Activated CD8-positive, alpha-beta memory T cell treated with anti-CD3 and anti-CD28 coated beads for 36 hours (primary cell): Measurements from ENCODE around the gene GTF2A1L. TPM values are rescaled to one million over a fixed set of nuclear protein-coding genes. Genes with fewer than 3 reads are reported as not detected.
"Not testable (repeated sequence)": the region's sequence is repeated elsewhere in the genome, so short reads cannot be mapped to it uniquely, and the experiment has no call there.

Source experiments
- CTCF ChIA-PET: fragments of 350-600 bp; sonication (Branson Sonifier 250); formaldehyde crosslinking; loops from one replicate; lab custom pipeline; 2021; ENCODE audit warnings: antibody characterized with exemption; lab: Charles Lee
- POLR2A ChIA-PET: fragments of 350-600 bp; sonication (Branson Sonifier 250); formaldehyde crosslinking; loops from one replicate; lab custom pipeline; 2021; ENCODE audit warnings: antibody characterized with exemption; lab: Charles Lee
- total RNA-seq, 2 experiments: library from RNA; stranded (reverse); gene quantifications; one replicate each; pipeline ENCODE4 v1.2.3, GENCODE V29; 2021

GTF2A1L gene
- total RNA-seq, 2 experiments from 2014 or later: not detected

DNA sequence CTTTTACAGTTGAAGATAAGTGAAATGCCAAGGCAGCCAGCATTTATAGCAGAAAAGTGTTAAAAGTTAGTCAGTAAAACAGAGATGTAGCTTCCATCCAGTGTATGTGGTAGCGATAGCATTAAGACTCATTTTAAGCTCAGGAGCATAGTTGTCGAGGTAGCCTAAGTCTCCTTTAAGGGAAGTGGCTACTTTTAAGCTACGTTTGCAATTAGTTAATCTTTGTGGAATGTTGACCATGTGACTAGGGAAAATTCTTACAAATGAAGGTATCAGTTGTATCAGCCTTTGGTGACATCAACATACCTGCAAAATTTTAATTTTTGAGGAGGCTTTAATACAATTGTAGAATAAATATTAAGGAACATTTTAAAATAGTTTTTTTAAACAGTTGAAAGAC is 76.0 kb downstream of the GTF2A1L start:
- CTCF ChIA-PET: no interaction called here

GRCh38 chr2:48694149-48694548 is 76.5 kb downstream of the GTF2A1L start:
- ChIA-PET CTCF (no interaction called here), POLR2A (no interaction called here)

More for the DNA sequence above, 76.0 kb downstream of the GTF2A1L start:
- POLR2A ChIA-PET: no interaction called here

- CTCF ChIA-PET: no interaction called here
- POLR2A ChIA-PET: no interaction called here
Observed at GRCh38 chr2:48695991-48696390, 78.3 kb downstream of the GTF2A1L start.

DNA sequence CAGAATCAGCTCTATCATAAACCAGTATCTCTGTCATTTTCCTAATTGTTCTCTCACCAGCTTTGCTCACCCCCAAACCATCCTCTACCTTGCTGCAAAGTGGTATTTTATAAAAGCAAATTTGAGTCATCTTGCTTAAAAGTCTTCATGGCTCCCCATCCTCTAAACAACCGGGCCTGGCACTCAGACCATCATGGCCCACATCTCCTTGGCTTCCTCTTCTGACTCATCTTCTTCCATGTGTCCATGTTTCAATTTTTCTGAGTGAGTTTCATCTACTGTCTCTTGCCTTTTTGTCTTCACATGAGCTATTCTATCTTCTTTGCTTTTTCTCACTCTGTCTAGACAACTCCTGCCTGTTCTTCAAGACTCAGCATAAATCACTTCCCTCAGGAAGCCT is 79.2 kb downstream of the GTF2A1L start:
- CTCF ChIA-PET: no interaction called here
- POLR2A ChIA-PET: no interaction called here

- ChIA-PET CTCF (no interaction called here), POLR2A (no interaction called here)
Observed at GRCh38 chr2:48699348-48699930, 81.8 kb downstream of the GTF2A1L start.

GRCh38 chr2:48703621-48704020 is 86.0 kb downstream of the GTF2A1L start:
- POLR2A ChIA-PET, CTCF ChIA-PET: not testable (repeated sequence)

GRCh38 chr2:48707466-48707865 is 89.8 kb downstream of the GTF2A1L start:
- CTCF ChIA-PET: no interaction called here
- POLR2A ChIA-PET: no interaction called here

DNA sequence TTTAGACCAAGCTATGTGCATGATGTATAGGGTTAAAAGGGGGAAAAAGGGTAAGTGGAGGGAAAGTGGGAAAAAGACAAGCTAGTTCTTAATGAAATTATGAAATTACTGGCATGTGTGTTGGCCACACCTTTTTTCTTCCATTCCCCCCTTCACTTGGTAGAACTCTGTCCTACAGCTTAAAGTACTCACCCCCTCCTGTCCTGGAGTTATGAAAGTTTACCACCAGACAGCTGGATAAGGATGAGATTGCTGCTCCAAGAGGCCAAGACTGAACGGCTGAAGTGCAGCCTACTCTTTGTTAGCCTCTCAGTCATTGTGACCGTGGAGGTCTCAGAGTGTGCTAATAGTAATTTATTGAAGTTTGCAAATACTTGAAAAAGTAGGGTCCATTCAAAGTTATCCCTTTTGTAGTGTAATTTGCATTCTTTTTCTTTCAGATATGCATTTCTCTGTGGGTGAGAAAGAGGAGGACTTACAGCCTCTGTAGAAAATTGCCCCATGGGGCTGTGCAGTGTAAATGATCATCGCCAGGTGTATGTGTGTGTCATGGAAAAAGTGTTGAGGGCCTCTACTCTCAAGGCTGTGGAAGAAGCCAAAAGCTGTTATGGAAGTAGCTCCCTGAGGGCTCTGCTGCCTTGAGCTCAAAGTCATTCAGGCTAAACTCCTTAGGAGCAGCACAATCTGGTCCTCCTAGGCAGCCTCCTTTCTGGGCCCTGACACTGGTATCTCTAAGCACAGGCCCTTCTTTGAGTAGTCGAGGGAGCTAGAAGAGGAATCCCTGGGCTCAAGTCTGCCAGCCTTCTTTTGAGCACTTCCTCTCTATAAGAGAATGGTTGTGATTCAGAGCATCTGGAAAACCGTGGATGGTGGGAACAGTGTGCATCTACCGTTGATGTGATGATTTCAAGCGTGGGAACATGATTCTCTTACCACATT is 91.7 kb downstream of the GTF2A1L start:
- ChIA-PET CTCF (no interaction called here), POLR2A (no interaction called here)

- POLR2A ChIA-PET: no interaction called here
- CTCF ChIA-PET: no interaction called here
Observed at GRCh38 chr2:48711343-48711742, 93.7 kb downstream of the GTF2A1L start.

DNA sequence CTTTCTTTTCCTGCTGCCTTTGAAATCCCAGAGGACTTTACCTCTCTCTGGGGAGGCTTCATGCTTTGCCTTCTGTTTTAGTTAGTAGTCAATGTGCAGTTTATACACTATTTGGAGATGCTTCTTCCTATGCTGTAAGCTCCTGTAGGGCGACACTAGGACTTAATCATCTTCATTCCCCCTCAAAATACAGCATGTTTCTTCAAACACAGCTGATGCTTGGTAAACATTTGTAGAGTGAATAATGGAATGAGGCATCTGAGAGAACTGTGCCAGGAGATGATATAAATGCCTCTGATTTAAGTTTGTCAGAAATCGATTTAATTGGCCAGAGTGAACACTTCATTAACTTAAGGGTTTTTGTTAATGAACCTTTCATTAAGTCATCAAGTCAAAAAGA is 94.5 kb downstream of the GTF2A1L start:
- CTCF ChIA-PET: no interaction called here
- POLR2A ChIA-PET: no interaction called here

DNA sequence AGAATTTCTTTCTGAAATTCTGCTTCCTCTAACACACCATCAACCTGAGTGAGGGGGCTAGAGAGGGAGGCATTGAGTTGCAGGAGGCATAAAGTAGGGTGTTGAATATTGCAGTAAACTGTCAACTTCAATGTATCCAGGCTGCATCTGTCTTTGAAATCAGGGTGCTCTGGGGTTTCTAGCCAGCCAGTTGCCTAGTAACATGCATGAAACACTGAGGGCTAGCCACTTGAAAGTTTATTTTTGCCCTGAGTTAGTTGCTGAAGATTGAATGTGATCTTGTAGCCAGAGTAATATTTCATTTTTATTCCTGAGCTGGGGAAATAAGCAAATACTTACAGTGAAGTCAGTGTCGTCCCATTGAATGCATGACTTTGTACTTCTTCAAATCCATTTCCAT is 96.0 kb downstream of the GTF2A1L start:
- CTCF ChIA-PET: no interaction called here
- POLR2A ChIA-PET: no interaction called here

GRCh38 chr2:48714245-48714644 is 96.6 kb downstream of the GTF2A1L start:
- POLR2A ChIA-PET: no interaction called here
- CTCF ChIA-PET: no interaction called here

DNA sequence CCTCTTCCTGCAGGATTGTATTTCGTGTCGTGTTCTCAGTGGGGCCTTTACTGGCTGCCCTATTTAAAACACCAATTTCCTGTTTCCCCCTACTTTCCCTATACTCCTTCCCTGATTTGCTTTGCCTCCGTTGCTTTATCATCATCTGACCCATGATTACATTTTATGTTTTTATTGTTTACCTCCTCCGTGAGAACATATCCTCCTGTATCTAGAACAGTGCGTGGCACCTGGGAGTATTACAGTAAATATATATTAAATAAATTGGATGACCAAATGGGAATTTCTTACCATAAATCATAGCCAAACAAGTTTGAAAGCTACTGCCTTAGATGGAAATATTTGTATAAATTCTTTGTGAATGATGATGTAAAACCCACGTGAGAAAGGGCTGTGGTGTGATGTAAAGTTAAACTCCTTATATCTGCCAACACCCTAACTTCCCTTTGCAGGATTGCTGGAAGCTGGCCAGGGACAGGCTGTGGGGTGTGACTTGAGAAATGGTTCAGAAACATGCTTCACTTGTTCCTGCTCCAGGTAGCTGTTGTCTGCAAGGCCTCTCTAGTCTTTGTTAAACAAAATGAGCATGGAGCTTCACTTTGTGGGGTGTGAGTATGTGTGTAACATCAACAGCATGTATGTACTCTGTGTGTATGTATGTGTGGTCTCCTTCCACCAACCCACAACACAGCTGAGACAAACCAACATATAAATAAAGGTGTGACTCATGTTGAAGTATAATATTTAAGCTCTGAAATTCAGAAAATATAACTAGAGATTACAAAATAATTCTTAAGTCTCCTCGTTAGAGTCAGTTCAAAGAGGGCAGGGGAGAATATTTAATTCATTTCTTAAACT is 97.6 kb downstream of the GTF2A1L start:
- CTCF ChIA-PET: no interaction called here

GRCh38 chr2:48715956-48716355 is 98.3 kb downstream of the GTF2A1L start:
- ChIA-PET POLR2A (no interaction called here), CTCF (no interaction called here)

More for the DNA sequence above, 97.6 kb downstream of the GTF2A1L start:
- POLR2A ChIA-PET: no interaction called here

GRCh38 chr2:48717846-48718245 is 100.2 kb downstream of the GTF2A1L start:
- ChIA-PET CTCF (no interaction called here), POLR2A (no interaction called here)

- ChIA-PET CTCF (no interaction called here), POLR2A (no interaction called here)
Observed at GRCh38 chr2:48719480-48720177, 102.0 kb downstream of the GTF2A1L start.

DNA sequence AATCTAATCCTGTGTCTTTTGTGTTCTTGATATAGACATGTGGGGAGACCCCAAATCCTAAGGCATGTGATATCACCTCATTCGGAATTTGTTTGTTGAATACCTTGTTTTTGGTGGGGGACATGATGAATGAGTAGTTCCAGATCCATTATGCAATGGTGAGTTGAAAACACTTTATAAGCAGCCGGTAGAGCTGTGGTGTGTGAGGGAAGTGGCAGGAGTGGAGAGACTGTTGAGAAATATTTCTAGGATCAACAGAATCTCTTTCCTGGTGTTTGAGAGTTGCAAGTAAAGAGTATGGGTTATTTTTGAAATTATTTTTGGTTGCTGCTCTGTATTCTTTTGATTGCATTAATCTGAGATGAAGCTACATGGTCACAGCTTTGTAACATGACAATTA is 103.5 kb downstream of the GTF2A1L start:
- ChIA-PET CTCF (no interaction called here), POLR2A (no interaction called here)

GRCh38 chr2:48722391-48722790 is 104.7 kb downstream of the GTF2A1L start:
- CTCF ChIA-PET: no interaction called here
- POLR2A ChIA-PET: no interaction called here

- POLR2A ChIA-PET: no interaction called here
- CTCF ChIA-PET: no interaction called here
Observed at GRCh38 chr2:48723129-48723528, 105.5 kb downstream of the GTF2A1L start.

DNA sequence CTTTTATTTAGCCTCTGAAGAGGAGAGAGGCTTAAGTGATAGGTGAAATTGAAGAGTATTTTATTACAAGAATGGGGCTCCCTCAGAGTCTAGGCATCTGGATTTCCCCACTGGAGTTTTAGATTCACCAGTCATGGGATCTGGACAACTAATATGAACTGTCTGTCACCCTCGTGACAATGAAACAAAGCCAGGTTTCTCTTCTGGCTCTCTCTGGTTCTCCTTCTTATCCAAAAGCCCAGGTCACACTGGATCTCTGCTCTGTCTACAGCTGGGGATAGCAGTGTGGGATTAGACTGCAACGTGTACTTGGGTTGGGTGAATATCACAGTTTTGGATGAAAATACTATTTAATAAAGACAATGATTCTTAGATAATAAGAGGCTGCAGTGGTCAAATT is 106.6 kb downstream of the GTF2A1L start:
- POLR2A ChIA-PET: no interaction called here
- CTCF ChIA-PET: no interaction called here
